ENCODE data around the gene STAG2.
"Not testable (repeated sequence)": the region's sequence is repeated elsewhere in the genome, so short reads cannot be mapped to it uniquely, and the experiment has no call there.

The STAG2 gene

GRCh38 chrX:124035657-124036056 is 74.2 kb downstream of the STAG2 start:
- Histone ChIP-seq H3K79me2 (ENCODE audit: insufficient read depth, low read length) (peaks cover 6% of the 10 kb centered on the region; the same call in 1 of the 2 replicates), H3K9me3 (ENCODE audit: insufficient read depth, low read depth, low read length) (no peaks in the 10 kb centered on the region), H3K4me3 (ENCODE audit: low read length, poor library complexity, severe bottlenecking) (no peak overlapping the region), H3K4me2 (ENCODE audit: low read depth, low read length, poor library complexity, severe bottlenecking) (no peak overlapping the region), H3K36me3 (ENCODE audit: insufficient read depth, low read length) (peaks cover 45% of the 10 kb centered on the region), H2AFZ (ENCODE audit: low read length) (no peak overlapping the region), H4K20me1 (ENCODE audit: insufficient read depth, low read length, poor library complexity, severe bottlenecking) (no peaks in the 10 kb centered on the region), H3K4me1 (ENCODE audit: insufficient read depth, low read length, poor library complexity, severe bottlenecking) (no peaks in the 10 kb centered on the region), H3F3A (ENCODE audit: low read depth) (no peaks in the 10 kb centered on the region), H3K9me2 (replicated peaks; ENCODE audit: low read depth, low read length) (no peaks in the 10 kb centered on the region), H3K9ac (ENCODE audit: low read depth, low read length, poor library complexity, severe bottlenecking) (no peak overlapping the region), H3K27me3 (ENCODE audit: insufficient read depth, low read length, poor library complexity, severe bottlenecking) (no peaks in the 10 kb centered on the region)
- no peak for TF ChIP-seq EZH2phosphoT487 (IDR thresholded peaks at IDR 0.05; ENCODE audit: borderline replicate concordance)
- TF ChIP-seq CTCF (conservative IDR thresholded peaks at IDR 0.05; ENCODE audit: low read length), result no peak

GRCh38 chrX:124042042-124042441 is 80.5 kb downstream of the STAG2 start:
- H3K9me2 ChIP-seq (replicated peaks; ENCODE audit: low read depth, low read length), result no peaks in the 10 kb centered on the region
- H3K9ac ChIP-seq (ENCODE audit: low read depth, low read length, poor library complexity, severe bottlenecking), result no peak overlapping the region
- H3K79me2 ChIP-seq (ENCODE audit: insufficient read depth, low read length), result no peaks in the 10 kb centered on the region
- no peaks in the 10 kb centered on the region for H3K27me3 ChIP-seq (ENCODE audit: insufficient read depth, low read length, poor library complexity, severe bottlenecking)
- H3K4me3 ChIP-seq (ENCODE audit: low read length, poor library complexity, severe bottlenecking), result no peak overlapping the region
- H3K36me3 ChIP-seq (ENCODE audit: insufficient read depth, low read length), result peaks cover 70% of the 10 kb centered on the region; the same call in 1 of the 2 replicates
- H3K9me3 ChIP-seq (ENCODE audit: insufficient read depth, low read depth, low read length), result no peaks in the 10 kb centered on the region
- peaks cover 3% of the 10 kb centered on the region for H4K20me1 ChIP-seq (ENCODE audit: insufficient read depth, low read length, poor library complexity, severe bottlenecking)
- no peak for TF ChIP-seq EZH2phosphoT487 (IDR thresholded peaks at IDR 0.05; ENCODE audit: borderline replicate concordance)
- TF ChIP-seq CTCF (conservative IDR thresholded peaks at IDR 0.05; ENCODE audit: low read length), result no peak
- H3K4me2 ChIP-seq (ENCODE audit: low read depth, low read length, poor library complexity, severe bottlenecking), result no peak overlapping the region
- H3K4me1 ChIP-seq (ENCODE audit: insufficient read depth, low read length, poor library complexity, severe bottlenecking), result no peaks in the 10 kb centered on the region
- H2AFZ ChIP-seq (ENCODE audit: low read length), result no peak overlapping the region
- H3F3A ChIP-seq (ENCODE audit: low read depth), result no peaks in the 10 kb centered on the region

GRCh38 chrX:124045109-124045508 is 83.6 kb downstream of the STAG2 start:
- H3K4me3 ChIP-seq (ENCODE audit: low read length, poor library complexity, severe bottlenecking), result no peak overlapping the region
- TF ChIP-seq CTCF (conservative IDR thresholded peaks at IDR 0.05; ENCODE audit: low read length) (no peak), EZH2phosphoT487 (IDR thresholded peaks at IDR 0.05; ENCODE audit: borderline replicate concordance) (no peak)
- no peaks in the 10 kb centered on the region for H3K79me2 ChIP-seq (ENCODE audit: insufficient read depth, low read length)
- H3K9ac ChIP-seq (ENCODE audit: low read depth, low read length, poor library complexity, severe bottlenecking), result no peak overlapping the region
- H3K4me2 ChIP-seq (ENCODE audit: low read depth, low read length, poor library complexity, severe bottlenecking), result no peak overlapping the region
- no peak overlapping the region for H2AFZ ChIP-seq (ENCODE audit: low read length)
- H3F3A ChIP-seq (ENCODE audit: low read depth), result no peaks in the 10 kb centered on the region
- H3K36me3 ChIP-seq (ENCODE audit: insufficient read depth, low read length), result peaks cover 69% of the 10 kb centered on the region; the same call in 1 of the 2 replicates
- H3K9me3 ChIP-seq (ENCODE audit: insufficient read depth, low read depth, low read length), result no peaks in the 10 kb centered on the region
- no peaks in the 10 kb centered on the region for H3K9me2 ChIP-seq (replicated peaks; ENCODE audit: low read depth, low read length)
- H3K4me1 ChIP-seq (ENCODE audit: insufficient read depth, low read length, poor library complexity, severe bottlenecking), result no peaks in the 10 kb centered on the region
- H4K20me1 ChIP-seq (ENCODE audit: insufficient read depth, low read length, poor library complexity, severe bottlenecking), result peaks cover 3% of the 10 kb centered on the region
- H3K27me3 ChIP-seq (ENCODE audit: insufficient read depth, low read length, poor library complexity, severe bottlenecking), result no peaks in the 10 kb centered on the region

- H3K4me1 ChIP-seq (ENCODE audit: insufficient read depth, low read length, poor library complexity, severe bottlenecking); H3F3A ChIP-seq (ENCODE audit: low read depth); H3K9ac ChIP-seq (ENCODE audit: low read depth, low read length, poor library complexity, severe bottlenecking); H3K4me2 ChIP-seq (ENCODE audit: low read depth, low read length, poor library complexity, severe bottlenecking); H3K9me2 ChIP-seq (replicated peaks; ENCODE audit: low read depth, low read length); H3K79me2 ChIP-seq (ENCODE audit: insufficient read depth, low read length); H3K9me3 ChIP-seq (ENCODE audit: insufficient read depth, low read depth, low read length); H4K20me1 ChIP-seq (ENCODE audit: insufficient read depth, low read length, poor library complexity, severe bottlenecking); H3K4me3 ChIP-seq (ENCODE audit: low read length, poor library complexity, severe bottlenecking); H3K27me3 ChIP-seq (ENCODE audit: insufficient read depth, low read length, poor library complexity, severe bottlenecking); H2AFZ ChIP-seq (ENCODE audit: low read length): not testable (repeated sequence)
- peaks cover 79% of the 10 kb centered on the region for H3K36me3 ChIP-seq (ENCODE audit: insufficient read depth, low read length)
Measured at GRCh38 chrX:124084417-124084816, 122.9 kb downstream of the STAG2 start.
